ENCODE data around the gene CNTN5.

DNA sequence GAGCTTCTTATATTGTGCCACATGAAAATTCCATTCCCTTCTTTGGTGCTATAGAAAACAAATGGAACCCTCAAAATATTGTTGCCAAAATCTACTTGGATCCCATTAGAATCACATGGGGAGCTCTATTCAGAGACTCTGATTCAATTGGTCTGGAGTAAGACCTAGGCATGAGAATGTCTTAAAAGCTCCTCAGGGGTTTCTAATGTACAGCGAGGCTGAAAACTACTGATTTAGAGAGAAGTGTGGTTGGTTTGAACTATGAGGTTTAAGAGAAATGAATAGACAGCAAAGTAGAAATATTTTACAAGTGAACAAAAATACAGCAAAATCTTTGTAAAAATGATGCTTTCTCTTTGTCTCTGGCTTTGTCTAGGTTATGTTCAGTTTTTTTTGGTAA, 514.7 kb downstream of the CNTN5 start:
- TF ChIP-seq, protein P1, sequence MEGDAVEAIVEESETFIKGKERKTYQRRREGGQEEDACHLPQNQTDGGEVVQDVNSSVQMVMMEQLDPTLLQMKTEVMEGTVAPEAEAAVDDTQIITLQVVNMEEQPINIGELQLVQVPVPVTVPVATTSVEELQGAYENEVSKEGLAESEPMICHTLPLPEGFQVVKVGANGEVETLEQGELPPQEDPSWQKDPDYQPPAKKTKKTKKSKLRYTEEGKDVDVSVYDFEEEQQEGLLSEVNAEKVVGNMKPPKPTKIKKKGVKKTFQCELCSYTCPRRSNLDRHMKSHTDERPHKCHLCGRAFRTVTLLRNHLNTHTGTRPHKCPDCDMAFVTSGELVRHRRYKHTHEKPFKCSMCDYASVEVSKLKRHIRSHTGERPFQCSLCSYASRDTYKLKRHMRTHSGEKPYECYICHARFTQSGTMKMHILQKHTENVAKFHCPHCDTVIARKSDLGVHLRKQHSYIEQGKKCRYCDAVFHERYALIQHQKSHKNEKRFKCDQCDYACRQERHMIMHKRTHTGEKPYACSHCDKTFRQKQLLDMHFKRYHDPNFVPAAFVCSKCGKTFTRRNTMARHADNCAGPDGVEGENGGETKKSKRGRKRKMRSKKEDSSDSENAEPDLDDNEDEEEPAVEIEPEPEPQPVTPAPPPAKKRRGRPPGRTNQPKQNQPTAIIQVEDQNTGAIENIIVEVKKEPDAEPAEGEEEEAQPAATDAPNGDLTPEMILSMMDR (conservative IDR thresholded peaks at IDR 0.05; ENCODE audit: low read depth, low read length) = no peak
- TF ChIP-seq EZH2 (IDR thresholded peaks at IDR 0.05; ENCODE audit: low read length, unreplicated experiment) (no peak), EZH2phosphoT487 (IDR thresholded peaks at IDR 0.05; ENCODE audit: borderline replicate concordance, low read length) (no peak)
